NCI-H2196 (cell line): ENCODE data around the gene SLC16A3.
"Not testable (repeated sequence)": the region's sequence is repeated elsewhere in the genome, so short reads cannot be mapped to it uniquely, and the experiment has no call there.

Experiments
- DNase-seq: peaks from one replicate; lab custom pipeline; 2025; ENCODE audit not compliant: unreplicated experiment; lab: John Stamatoyannopoulos, UW

Gene SLC16A3

GRCh38 chr17:82228842-82229697 is at the start of gene SLC16A3:
SLC16A3 (plus strand) TSS chr17:82229042; CDS start chr17:82236009, 6,967 bp downstream.
- peak; percentile 44 for DNase-seq

DNA sequence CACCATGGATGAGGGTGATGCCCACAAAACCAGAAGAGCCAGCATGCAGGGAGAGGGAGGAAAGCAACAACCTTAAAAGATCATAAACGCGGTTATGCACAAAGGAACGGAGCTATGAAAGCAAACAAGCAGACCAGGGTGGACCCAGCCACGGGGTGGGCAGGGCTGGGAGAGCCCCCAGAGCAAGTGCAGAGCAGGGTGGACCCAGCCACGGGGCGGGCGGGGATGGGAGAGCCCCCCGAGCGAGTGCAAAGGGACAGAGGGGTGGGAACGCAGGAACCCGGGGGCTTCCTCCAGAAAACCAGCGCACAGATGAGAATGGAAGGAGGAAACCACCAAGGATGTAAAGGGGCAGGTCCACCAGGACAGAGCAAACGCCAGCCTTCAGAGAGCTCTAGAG is 49.4 kb upstream of the SLC16A3 start:
- DNase-seq = no peak

DNA sequence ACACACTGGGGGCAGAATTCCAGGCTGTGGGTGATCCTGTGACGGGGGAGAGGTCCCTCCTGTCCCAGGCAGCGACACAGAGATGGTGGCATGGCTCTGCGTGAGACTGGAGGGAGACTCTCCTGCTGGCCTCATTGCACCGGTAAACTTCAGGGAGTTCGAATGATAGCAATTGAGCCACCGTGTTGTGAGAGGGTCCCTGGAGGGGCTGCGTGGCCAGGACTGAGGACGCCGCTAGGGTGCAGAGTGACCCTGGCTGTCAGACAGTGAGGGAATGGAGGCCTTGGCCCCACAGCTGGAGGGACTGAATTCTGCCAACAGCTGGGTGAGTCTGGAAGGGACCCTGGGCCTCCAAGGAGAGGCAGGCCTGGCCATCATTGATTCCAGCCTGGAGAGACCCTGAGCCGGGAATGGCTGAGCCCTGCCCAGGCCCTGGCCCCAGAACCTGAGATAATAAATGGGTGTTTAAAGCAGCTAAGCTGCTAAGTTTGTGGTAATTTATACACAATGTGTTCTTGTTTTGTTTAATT is 48.8 kb upstream of the SLC16A3 start:
- no peak for DNase-seq

DNA sequence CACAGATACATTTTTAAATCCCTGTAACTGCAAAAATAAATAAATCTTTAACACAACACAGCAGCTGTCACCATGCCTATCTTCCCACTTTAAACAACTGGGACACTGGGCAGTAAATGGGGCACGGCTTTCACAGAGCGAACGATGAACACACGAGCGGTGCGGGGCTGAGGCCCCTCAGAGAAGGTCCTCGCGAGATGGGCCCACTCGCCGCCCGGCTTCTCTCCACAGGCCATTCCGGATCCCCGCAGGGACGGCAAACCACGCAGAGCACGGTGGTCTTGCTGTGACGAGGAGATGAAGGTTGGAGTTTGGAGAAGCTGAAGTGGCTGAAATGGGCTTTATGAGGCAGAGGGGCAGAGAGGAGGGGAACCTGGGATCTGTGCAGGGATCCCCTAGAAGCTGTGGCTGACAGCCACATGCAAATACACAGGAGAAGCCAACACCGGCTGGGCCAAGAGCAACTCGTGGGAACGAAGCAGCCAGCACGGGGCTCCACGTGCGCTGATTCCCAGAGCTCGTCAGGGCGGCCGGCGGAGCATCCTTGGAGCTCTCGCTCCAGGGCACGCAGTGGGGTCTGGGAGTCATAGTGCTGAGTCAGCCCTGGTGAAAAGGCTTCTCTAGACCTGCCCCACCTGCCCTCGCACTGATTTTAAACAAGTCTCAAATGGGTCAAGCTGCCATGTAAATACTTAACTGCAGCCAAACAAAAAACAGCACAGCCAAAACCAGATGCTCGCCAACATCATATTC is 47.9 kb upstream of the SLC16A3 start:
- no peak for DNase-seq

GRCh38 chr17:82184761-82185160 is 44.1 kb upstream of the SLC16A3 start:
- DNase-seq = no peak

- no peak for DNase-seq
Observed at GRCh38 chr17:82186221-82186620, 42.6 kb upstream of the SLC16A3 start.

GRCh38 chr17:82187500-82187899 is 41.3 kb upstream of the SLC16A3 start:
- DNase-seq = no peak

DNA sequence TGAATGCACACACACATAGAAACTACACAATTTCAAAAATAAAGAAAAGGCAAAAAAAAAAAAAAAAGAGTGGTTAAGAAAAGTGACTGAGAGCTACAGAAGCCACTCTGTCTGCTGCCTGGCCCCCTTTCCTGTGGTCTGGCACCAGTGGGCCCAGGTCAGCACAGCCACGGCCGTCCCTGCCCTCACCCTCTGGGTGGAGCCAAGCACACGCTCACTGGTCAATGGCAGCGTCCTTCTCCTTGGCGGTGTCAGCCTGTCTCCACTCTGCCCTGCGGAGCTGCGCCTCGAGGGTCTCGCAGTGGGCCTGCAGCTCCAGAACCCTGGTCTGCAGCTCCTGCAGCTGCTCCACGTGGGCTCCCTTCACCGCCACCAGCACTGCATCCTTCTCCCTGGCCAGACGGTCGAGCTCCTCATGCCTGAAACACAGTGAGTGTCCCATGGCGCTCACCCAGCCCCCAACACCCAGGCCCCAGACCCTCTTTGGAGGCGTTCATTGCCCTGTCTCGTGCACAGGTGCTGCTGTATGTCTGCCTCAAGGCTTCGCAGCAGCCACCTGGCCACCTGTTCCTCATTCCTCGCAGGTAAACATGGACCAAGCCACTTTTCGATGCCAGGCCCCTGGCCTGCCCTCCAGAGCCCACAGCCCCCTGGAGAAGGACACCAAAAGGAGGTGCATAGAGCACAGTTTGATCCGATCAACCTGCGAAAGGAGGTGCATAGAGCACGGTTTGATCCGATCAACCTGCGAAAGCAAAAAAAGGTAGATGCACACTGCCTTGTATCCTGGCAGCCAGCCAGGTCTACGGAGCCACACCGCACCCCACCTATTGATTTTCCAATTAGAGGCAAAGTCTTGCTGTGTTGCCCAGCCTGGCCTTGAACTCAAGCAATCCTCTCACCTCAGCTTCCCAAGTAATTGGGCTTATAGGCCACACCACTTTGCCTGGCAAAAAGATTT is 40.6 kb upstream of the SLC16A3 start:
- DNase-seq = no peak

GRCh38 chr17:82193050-82193449 is 35.8 kb upstream of the SLC16A3 start:
- DNase-seq = not testable (repeated sequence)

DNA sequence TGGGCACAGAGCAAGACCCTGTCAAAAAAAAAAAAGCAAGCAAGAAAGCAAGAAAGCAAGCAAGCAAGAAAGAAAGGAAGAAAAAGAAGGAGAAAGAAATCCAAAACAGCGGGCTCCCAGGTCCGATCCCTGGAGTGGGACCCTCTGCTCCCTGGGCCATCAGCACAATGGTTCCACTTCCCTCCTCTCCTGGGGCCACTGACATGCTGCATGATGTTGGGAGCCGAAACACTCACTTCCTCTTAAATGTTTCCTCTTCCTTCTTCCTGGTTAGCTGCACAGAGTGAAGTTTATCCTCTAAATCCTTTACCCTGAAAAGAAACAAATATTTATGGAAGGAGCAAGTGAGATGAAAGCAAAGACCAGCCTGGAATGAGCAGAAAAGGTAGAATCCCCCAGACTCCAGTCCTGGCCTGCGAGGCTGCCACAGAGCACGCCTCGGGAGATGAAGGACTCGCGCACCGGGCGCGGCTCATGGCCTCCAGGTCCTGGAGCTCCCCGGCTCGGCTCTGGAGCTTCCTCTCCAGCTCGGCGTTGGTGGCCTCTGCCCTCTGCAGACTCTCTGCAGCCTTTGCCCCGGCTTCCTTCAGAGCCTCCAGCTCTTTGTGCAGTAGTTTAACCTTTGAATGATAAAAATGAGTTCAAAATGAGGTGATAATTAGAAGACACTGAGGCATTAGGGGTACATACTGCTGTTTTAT is 35.2 kb upstream of the SLC16A3 start:
- DNase-seq = no peak

GRCh38 chr17:82194765-82195164 is 34.1 kb upstream of the SLC16A3 start:
- DNase-seq = no peak

DNA sequence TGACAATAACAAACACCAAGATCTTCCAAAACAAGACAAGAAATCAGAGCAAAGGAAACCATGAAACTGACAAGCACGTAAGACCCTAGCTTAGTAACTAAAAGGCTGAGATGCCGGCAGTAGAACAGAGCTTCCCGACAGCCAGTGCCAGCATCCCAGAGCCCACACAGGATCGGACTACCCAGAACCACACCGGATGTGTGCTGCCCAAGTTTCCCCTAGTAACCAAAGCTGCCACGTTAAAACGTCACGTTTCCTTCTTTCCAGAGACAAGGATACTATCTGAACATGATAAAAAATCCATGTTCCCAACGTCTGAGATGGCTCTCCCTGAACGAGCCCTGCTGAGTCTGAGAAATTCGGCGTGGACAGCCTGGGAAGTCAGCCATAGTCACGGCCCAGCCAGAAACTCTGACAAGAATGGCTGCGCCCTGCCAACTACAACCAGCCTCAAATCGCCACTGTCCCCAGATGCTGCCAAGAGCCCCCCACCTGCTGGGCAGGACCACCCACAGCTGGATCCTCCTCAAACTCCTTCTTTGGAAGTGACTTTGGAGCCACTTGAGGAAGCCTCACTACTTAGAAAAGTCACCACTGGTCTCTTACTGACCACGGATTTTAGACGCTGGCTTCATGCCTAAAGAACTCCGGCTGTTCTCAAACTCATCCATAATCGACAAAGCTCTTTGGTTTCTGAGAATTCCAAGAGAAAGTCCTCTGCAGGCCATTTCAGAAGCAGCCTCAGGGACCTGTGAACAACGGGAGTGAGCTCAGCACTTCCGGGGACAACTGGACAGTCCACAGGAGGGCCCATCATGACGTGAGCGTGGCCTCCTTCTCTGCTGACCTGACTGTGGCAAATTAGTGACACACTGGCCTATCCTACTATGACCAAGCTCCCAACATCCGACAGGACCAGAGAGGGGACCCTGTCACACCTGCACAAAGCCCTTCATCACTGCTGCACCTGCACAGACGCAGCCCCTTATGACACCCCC is 32.9 kb upstream of the SLC16A3 start:
- DNase-seq = no peak

- DNase-seq = no peak
Observed at GRCh38 chr17:82198092-82198491, 30.8 kb upstream of the SLC16A3 start.

- no peak for DNase-seq
Observed at GRCh38 chr17:82199496-82199895, 29.3 kb upstream of the SLC16A3 start.

- no peak for DNase-seq
Observed at GRCh38 chr17:82200135-82200534, 28.7 kb upstream of the SLC16A3 start.

DNA sequence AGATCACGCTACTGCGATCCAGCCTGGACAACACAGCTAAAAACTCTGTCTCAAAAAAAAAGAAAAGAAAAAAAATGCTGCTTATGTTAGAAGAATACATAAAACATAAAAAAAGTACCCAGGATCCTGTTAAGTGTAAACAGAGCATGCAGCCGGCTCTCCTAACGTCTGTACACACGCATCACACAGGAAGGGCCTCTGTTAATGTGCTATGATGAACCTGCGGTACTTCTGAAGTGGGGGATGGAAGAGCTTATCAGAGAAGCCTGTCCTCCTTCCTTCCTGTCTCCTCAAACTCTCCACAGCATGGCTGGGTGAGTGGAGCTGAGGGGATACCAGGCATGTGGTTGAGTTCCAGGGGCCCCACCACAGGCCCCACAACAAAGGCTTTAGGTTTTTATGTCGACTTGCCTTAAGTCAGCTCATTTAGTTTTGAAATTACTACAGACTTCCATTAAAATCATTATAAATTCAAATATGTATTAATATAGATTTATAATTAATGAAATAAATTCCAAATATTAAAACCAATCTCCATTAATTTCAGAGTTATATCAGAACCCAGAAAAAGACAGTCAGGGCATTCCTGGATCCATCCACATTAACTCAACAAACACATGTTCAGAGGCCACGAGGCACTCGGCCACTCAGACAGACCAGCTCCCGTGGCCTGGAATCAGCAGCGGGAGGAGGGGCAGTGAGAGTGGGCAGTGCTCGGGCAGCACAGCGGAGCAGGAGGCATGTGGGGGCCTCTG is 27.9 kb upstream of the SLC16A3 start:
- DNase-seq = no peak

DNA sequence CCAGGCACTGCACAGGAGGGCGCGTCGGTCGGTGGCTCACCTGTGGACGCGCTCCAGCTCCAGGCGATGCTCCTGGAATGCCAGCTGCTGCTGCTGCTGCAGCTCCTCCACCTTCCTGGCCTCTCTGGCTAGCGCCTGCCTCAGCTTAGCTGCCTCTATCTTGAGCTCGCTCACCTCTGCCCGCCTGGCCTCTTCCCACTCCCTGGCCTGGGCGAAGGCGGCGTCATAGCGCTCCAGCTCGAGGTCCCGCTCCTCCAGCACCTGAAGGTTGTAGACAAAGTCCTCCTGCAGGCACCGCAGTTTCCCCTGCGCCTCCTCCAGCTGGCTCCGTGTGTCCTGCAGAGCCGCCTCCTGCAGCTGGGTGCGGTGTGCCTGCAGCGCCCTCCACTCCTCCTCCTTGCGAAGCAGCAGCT is 27.3 kb upstream of the SLC16A3 start:
- DNase-seq = no peak

- DNase-seq = no peak
Observed at GRCh38 chr17:82202981-82203380, 25.9 kb upstream of the SLC16A3 start.
